HG02885 (cell line): ENCODE measurements around the gene PTK6.
"Not testable (repeated sequence)": the region's sequence is repeated elsewhere in the genome, so short reads cannot be mapped to it uniquely, and the experiment has no call there.

Experiments
- ATAC-seq: cut with Tn5 transposase; IDR thresholded peaks from one replicate; pipeline ENCODE4 v1.9.1; 2021; ENCODE audit warnings: mild to moderate bottlenecking; ENCODE audit not compliant: unreplicated experiment, poor library complexity

Gene PTK6

DNA sequence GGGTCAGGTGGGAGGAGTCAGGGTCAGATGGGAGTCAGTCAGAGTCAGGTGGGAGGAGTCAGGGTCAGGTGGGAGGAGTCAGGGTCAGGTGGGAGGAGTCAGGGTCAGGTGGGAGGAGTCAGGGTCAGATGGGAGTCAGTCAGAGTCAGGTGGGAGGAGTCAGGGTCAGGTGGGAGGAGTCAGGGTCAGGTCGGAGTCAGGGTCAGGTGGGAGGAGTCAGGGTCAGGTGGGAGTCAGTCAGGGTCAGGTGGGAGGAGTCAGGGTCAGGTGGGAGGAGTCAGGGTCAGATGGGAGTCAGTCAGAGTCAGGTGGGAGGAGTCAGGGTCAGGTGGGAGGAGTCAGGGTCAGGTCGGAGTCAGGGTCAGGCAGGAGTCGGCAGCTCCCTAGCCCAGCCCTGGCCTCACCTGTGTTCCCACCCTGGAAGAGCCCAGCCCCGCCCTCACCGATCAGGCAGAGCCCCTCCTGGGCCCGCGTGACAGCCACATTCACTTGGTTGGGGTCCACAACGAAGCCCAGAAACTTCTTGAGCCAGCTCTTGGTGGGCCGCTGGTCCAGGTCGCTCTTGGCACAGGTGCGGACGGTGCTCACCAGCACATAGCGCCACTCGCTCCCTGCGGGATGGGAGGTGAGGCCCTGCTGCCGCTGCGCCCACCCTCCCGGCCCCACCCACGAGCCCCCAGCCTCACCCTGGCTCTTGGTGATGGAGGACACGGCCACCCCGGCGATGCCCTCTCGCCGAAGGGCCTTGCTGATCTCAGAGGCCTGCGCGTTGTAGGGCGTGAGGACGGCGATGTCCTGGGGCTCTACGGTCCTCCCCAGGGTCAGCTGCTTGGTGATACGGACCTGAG lies 22.5 kb upstream of the PTK6 start:
- ATAC-seq = not testable (repeated sequence)

DNA sequence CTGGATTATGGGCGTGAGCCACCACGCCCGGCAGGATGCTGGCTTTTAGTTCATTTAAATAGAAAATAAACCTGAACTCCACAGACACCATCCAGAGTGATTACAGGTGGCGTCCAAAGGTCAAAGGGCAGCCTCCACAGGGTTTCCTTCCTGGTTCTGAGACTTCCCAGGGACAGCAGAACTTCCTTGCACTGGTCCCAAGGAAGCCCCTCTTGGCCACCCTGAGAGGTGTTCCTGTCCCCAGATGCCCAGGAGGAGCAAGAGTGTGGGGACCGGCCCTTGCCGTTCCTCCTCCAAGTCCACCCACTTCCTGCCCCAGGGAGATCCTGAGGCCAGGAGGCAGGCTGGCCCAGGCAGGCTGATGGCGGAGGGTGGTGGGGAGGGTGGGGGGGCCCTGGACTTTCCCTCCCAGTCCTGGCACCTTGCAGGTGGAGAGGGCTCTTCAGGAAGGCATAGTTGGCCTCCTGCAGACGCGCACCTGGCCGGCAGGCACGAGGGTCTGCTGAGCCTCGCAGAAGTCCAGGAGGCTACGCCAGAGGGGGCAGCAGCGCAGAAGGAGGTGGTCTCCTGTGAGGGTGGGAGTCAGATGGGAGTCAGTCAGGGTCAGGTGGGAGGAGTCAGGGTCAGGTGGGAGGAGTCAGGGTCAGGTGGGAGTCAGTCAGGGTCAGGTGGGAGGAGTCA lies 21.8 kb upstream of the PTK6 start:
- ATAC-seq = no peak

DNA sequence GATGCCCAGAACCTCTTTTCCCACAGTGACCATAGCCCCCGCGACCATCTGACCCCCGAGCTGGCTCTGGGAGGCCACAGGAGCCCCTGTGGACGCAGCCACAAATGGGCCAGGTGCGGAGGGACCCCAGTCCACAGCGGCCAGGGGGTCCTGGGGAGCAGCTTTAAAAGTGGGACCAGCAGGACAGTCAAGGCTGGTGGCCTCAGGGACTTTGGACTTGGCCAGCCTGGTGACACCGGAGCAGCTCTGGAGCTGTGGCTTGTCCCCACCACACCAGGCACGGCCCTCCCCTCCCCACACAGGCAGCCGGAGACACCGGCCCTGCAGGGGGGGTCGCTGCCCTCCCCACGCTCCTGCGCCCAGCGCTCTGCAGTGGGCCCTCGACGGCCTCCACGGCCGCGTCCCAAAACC lies 20.3 kb upstream of the PTK6 start:
- ATAC-seq = no peak

DNA sequence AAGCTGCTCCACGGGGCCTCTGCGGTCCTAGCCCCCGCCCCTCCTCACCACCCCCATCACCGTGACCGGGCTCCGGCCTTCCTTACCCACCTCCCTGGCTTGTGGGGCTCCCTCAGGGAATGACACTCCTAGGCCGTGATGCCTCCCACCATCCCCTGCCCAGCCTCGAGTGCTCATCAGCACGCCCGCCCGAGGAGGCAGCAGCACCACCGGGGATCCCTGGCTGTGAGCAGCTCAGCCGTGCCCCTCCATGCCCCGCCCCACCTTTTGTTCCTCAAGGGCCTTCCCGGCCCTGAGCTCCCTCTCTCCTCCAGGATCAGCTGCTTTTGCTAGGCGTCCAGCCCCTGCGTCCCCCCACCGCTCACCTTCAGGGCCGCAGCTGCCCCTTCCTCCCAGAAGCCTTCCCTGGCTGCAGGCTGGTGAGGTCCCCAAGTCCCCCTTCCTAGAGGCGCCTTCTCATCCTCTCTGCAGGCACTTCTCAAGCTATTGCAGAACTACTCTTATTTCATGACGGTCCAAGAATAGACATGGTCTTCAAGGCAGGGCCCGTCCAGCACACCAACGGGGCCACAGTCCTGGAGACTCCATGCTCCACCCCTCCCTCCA lies 19.8 kb upstream of the PTK6 start:
- no peak for ATAC-seq

DNA sequence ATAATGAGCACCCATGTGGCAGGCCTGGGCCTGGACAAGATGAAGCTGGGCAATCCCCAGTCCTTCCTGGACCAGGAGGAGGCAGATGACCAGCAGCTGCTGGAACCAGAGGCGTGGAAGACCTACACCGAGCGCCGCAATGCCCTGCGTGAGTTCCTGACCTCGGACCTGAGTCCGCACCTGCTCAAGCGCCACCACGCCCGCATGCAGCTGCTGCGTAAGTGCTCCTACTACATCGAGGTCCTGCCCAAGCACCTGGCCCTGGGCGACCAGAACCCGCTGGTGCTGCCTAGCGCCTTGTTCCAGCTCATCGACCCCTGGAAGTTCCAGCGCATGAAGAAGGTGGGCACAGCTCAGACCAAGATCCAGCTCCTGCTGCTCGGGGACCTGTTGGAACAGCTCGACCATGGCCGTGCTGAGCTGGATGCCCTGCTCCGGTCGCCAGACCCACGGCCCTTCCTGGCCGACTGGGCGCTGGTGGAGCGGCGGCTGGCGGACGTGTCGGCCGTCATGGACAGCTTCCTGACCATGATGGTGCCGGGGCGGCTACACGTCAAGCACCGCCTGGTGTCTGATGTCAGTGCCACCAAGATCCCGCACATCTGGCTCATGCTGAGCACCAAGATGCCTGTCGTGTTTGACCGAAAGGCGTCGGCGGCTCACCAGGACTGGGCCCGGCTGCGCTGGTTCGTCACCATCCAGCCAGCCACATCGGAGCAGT lies 18.6 kb upstream of the PTK6 start:
- no peak for ATAC-seq

DNA sequence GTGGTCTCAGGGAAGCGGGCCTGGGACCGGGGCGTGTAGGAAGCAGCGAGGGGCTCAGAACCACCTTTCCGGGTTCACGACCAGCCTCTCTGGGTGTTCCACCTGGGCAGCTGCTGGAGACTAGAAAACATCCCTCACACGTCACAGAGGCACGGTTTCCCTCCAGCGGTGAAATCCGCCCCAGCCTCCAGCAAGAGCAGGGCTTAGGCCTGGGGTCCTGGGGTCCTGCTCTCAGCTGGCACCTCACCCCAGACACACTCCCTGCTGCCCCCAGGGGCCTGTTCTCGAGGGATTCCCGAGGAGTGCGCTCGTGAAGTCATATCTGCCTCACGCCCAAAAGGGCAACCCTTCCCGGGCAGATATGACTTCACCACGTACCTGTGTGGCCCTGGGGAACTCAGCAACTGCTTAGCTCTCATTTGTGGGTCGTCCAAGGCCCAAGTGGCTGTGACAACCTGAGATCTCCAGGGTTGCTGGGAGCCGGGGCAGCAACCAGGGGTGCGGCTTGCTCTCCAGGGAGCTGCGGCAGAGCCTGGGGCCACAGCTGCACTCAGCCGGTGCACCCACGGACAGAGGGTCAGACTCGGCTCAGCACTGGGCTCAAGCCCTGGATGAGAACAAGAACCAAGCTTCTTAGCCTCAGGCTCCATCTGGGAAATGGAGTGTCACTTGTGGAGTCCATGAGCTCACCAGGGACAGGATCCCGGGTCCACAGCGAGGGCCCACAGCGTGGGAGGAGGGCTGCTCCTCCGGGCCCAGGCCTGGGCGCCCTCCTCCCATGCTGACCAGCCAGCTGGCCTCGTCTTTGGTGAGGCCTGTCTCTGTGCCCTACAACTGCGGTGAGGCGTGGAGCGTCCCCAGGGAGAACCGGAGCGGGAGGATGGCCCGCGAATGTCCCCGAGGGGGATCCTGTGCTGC lies 17.4 kb upstream of the PTK6 start:
- no peak for ATAC-seq

DNA sequence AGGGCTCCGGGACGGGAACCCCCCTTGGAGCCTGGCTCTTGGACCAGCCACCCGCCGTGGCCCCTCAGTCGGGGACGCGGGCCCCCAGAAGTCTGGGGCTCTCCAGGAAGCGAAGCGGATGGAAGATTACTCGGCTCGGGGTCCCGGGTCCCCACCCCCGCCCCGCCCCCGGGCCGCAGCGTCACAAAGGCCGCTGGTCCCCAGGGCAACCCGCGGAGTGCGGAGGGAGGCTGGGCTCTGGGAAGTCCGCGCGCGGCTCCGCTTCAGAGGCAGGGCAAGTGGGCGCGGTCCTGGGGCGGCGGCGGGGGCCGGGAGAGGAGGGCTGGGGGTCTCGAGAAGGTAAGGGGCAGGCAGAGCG lies 16.7 kb upstream of the PTK6 start, which contains the start of gene FNDC11:
Gene FNDC11 (plus strand): TSS at position 227 of the 358 bp plus-strand sequence. CDS start 1,505 bp downstream, outside the sequence.
- no peak for ATAC-seq

DNA sequence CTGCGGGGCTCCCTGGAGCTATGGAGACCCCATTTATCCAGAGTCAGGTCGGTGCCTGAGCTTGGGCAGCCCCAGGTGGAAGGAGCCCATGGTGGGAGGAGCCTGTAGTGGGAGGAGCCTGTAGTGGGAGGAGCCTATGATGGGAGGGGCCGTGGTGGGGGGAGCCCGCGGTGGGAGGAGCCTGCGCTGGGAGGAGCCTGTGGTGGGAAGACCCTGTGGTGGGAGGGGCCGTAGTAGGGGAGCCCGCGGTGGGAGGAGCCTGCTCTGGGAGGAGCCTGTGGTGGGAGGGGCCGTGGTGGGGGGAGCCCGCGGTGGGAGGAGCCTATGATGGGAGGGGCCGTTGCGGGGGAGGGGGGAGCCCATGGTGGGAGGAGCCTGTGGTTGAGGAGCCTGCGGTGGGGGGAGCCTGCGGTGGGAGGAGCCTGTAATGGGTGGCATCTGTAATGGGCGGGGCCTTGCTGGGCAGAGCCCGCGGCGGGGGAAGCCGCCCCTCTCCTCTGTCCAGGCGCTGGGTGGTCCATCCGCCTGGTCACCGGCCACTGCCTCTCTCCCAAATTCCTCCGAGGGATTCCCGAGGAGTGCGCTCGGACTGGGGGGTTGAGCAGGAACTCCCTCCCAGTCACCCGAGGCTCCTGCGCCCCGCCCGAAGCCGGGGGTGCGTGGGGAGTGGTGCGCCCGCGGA lies 16.2 kb upstream of the PTK6 start:
- no peak for ATAC-seq

DNA sequence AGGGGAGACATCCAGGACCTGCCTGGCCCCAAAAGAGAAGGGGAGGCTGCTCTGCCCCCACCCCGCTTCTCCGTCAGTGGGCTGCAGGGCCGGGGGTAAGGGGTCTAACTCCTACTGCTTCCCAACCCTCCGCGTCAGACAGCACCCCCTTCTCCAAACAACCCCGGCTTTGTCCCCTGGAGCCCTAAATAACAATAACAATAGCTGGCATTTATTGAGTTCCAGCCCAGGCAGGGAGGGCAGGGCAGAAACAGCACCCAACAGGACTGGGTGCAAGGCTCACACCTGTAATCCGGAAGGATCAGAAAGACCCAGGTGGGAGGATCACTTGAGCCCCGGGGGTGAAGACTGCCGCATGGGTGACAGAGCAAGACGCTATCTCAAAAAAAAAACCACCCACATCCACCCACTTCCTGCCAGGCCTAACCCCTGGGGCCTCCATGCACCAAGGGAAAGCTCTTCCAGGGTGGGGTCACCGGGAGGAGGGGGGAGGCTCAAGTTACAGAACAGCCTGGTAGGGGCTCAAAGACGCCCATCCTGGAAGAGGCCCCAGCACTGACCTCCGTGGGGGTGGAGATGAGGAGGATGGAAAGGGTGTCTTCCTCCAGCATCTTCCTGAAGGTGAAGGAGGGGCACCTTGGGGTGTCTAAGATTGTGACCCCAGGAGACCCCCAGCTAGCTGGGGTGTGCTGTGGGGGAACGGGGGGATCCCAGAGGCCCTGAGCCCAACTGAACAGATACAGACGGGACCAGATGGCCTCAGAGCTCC lies 15.5 kb upstream of the PTK6 start:
- ATAC-seq = no peak

DNA sequence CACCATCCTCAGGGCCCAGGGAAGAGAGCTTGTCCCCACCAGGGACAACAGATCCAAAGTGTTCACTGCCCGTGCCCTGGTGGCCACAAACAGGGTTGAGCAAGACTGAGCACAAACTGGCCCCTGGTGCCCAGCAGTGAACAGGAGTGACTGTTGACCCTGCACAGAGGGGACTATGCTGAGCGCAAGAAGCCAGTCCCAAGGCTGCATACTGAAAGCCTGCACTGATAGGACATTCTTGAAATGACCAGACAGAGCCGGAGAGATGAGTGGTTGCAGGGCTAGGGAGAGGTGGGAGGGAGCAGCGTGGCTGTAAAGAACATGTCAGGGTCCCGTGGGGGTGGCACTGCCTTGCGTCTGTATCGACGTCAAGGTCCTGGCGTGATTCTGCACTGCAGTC lies 13.9 kb upstream of the PTK6 start:
- ATAC-seq = no peak

DNA sequence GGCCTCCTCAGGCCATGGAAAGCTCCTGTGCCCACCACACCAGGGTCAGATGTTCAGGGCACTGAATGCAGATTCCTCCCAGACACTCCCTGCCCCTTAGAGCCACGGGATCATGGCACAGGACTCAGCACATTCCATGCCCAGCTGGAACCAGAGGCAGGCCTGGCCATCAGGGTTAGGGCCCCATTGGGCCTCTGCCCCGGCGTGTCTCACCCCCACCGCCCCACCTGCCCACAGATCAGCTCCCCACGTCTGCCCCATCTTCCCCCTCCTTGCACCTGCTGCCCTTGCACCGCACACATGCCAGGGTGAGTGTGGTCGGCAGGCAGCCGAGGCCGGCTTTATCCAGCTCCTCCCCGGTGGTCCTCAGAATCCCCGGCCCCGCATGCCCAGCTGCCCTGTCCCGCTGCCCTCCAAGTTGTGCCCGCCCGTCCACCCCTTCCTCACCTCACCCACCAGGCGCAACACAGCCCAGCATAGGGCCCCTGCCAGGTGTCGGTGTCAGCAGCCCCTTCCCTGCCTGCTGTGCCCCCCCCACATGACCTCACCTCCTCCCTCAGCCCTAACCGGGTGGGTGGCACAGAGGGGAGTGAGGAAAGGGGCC lies 12.6 kb upstream of the PTK6 start:
- ATAC-seq = no peak

DNA sequence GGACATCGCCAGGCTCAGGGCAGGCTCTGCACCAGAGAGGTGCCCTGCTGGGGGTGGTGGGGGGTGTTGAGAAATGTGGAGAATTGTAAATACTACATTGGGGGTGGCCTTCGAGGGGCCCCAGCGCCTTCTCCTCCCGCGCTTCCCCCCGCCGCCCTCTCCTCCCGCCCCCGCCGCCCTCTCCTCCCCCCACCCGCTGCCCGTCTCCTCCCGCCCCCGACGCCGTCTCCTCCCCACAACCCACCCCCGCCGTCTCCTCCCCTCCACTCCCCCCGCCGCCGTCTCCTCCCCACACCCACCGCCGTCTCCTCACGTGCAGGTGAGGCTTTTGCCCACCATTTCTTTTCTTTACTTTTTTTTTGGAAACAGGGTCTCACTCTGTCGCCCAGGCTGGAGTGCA lies 11.8 kb upstream of the PTK6 start:
- no peak for ATAC-seq

DNA sequence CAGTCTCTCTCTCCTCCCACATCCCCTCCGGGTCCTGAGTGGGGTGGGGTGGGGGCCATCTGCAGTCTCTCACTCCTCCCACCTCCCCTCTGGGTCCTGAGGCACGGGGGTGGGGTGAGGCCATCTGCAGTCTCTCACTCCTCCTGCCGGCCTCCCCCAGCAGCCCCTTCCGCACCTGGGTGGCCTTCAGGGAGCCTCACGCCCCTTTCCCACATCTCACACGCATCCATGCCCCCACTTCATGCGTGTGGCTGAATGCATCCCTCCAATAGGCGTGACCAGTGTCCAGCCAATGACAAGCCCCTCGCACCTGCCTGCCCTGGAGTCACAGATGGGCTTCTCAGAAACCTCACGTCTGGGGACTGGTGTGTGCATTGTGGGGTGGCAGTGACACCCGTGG lies 11.4 kb upstream of the PTK6 start:
- no peak for ATAC-seq

DNA sequence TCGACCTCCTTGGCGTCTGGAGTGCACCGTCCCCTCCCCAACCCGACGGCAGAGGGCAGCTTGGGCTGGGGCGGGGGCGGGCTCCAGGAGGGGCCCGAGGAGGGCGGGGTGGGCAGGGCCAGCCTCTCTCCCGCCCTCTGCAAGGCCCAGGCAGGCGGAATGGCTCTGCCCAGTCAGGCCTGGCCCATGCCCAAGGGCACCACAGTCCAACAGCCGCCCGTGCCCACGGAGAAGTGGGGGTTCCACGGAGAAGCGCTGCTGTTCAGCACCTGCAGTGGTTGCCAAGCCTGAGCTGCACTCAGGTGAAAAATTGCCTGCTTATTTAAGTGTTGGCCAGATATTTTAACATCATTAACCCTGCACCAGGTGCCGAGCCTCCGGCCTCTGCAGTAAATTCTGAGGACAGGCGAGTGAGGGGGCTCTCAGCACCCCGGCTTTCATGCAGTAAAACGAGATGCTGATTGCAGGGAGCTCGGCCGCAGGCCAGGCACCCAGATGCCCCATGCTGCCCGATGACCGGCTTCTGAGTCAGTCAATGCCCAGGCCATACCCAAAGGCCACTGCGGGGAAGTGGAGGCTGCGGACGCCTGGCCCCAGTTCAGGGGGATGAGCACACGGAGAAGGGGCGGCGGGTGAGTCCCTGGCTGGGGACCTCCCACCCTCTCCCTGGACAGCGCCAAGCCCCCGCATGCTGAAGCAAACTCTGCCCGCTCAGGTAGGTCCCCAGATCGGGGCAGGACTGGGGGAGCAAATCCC lies 10.7 kb upstream of the PTK6 start, which contains the start of gene SRMS:
Gene SRMS (minus strand): TSS at position 25 of the 756 bp plus-strand sequence. CDS start 286 bp downstream, outside the sequence.
- no peak for ATAC-seq

DNA sequence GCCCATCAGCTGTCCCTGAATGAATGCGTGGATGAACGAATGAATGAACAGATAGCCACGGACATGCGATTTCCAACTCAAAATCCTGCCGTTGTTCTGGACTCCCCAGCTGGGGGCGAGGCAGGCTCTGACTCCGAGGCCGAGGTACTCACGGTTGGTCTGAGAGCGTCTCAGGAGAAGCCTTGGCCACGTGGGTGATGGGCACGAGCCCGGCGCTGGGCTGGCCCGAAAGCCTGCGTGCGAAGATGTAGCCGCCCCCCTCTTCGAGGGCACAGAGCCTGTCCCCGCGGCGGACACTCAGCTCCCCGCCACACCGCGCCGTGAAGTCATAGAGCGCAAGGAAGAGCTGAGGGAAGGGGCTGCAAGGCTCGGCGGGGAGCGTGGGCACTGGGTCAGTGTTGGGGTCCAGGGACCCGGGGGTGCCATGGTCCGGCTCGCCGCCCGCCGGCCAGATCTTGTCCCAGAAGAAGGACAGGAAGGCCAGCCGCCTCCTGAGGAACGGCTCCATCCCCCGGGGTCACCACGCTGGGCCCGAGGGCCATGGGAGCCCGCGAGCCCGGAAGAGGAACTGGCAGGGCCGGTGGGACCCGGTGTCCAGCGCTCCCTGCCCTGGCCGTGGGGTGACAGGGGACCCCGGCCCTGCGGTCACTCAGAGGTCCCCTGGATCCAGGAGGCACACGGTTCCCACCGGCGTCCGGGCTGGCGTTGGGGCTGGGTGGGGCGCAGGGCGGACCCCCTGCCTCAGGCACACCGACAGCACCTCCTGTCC lies 10.0 kb upstream of the PTK6 start:
- no peak for ATAC-seq

DNA sequence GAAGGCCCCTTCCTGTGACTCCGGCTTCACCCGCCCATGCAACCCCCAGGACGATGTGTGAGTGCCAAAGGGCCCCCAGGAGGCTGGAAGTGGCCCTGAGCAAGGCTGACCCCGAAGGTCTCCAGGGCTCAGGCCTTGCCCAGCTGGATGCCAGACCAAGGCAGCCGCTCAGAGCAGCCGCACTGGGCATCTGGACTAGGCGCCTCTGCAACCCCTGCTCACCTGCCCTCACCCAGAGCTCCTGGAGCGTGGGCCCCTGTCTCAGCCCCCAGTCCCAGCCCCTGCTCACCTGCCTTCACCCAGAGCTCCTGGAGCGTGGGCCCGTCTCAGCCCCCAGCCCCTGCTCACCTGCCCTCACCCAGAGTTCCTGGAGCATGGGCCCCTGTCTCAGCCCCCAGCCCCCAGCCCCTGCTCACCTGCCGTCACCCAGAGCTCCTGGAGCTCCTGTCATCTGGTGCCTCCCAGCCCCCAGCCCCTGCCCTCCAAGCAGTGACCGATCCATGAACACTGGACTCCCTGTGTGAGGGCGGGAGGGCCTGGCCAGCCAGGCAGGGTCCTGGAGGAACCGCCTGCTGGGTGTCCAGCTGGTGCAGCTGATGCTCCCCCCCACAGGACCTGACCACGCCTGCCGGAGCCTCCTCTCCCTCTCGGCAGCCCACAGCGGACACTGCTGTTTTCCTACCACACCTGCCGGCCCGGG lies 9.2 kb upstream of the PTK6 start:
- no peak for ATAC-seq
